HEK293 (cell line): Measurements from ENCODE around the gene CDKAL1.
A peak's percentile ranks its signal among the peaks of the same experiment; 100 is the strongest.

ENCODE experiments used
- CTCF ChIA-PET: fragments of 350-600 bp; formaldehyde crosslinking; extraction: SDS; loops from one replicate; lab custom pipeline; 2021; ENCODE audit warnings: antibody characterized with exemption; lab: Yijun Ruan, JAX
- POLR2A ChIA-PET: fragments of 300-600 bp; formaldehyde crosslinking; extraction: SDS; loops from one replicate; lab custom pipeline; 2020; ENCODE audit warnings: antibody characterized with exemption, inconsistent platforms; lab: Yijun Ruan, JAX
- H3K27ac ChIP-seq: fragments of 200-500 bp; sonication (Bioruptor generic); 2 replicates; pipeline ENCODE4 v1.5.1; 2014; ENCODE audit warnings: low read depth, low read length, control low read depth, inconsistent platforms; ENCODE audit errors: extremely low read depth
- H3K36me3 ChIP-seq, 2 experiments: fragments of 200-500 bp in 1 of 2; sonication (Bioruptor generic) in 1 of 2; 1 replicate in 1 of 2; 2 replicates in 1 of 2; pipeline ENCODE4 v1.5.1; 2014 to 2017; ENCODE audit warnings: inconsistent platforms in 2 of 2, low read length in 2 of 2; ENCODE audit not compliant: control insufficient read depth in 2 of 2, insufficient read depth in 1 of 2
- H3K4me1 ChIP-seq: fragments of 200-500 bp; sonication (Bioruptor generic); 2 replicates; pipeline ENCODE4 v1.5.1; 2014; ENCODE audit warnings: mild to moderate bottlenecking, low read length, inconsistent platforms; ENCODE audit not compliant: control insufficient read depth, insufficient read depth
- H3K4me3 ChIP-seq: 2 replicates; pipeline ENCODE4 v1.5.1; 2011; ENCODE audit warnings: low read depth, mild to moderate bottlenecking, control low read depth, low read length, moderate library complexity
- H3K9me3 ChIP-seq: fragments of 200-500 bp; sonication (Bioruptor generic); 2 replicates; pipeline ENCODE4 v1.5.1; 2014; ENCODE audit warnings: low read depth, low read length, inconsistent platforms; ENCODE audit not compliant: control insufficient read depth, insufficient read depth
- GLI4 ChIP-seq: fragments of 450-650 bp; formaldehyde crosslinking; IDR thresholded peaks from 2 replicates; pipeline ENCODE4 v1.5.1; 2016; ENCODE audit warnings: missing biosample characterization, missing genetic modification characterization
- HOXA7 ChIP-seq: sonication (generic); formaldehyde crosslinking; IDR thresholded peaks from 2 replicates; pipeline ENCODE4 v1.8.1; 2022; ENCODE audit warnings: missing genetic modification reagents, borderline replicate concordance
- MEIS1 ChIP-seq: sonication (generic); formaldehyde crosslinking; IDR thresholded peaks from 2 replicates; pipeline ENCODE4 v1.8.1; 2022; ENCODE audit warnings: missing genetic modification reagents, mild to moderate bottlenecking, borderline replicate concordance
- ZBTB1 ChIP-seq: fragments of 450-650 bp; formaldehyde crosslinking; IDR thresholded peaks from 2 replicates; pipeline ENCODE4 v1.5.1; 2016; ENCODE audit warnings: missing biosample characterization, missing genetic modification characterization
- ZNF121 ChIP-seq: fragments of 450-650 bp; formaldehyde crosslinking; IDR thresholded peaks from 2 replicates; pipeline ENCODE4 v1.5.1; 2016; ENCODE audit warnings: missing biosample characterization, missing genetic modification characterization
- ZNF184 ChIP-seq: fragments of 450-650 bp; IDR thresholded peaks from 2 replicates; pipeline ENCODE4 v1.5.1; 2018; ENCODE audit warnings: missing biosample characterization, mild to moderate bottlenecking, missing genetic modification characterization
- ZNF2 ChIP-seq: fragments of 450-650 bp; formaldehyde crosslinking; IDR thresholded peaks from 2 replicates; pipeline ENCODE4 v1.5.1; 2016; ENCODE audit warnings: missing biosample characterization, missing genetic modification characterization
- ZNF214 ChIP-seq: fragments of 450-650 bp; formaldehyde crosslinking; IDR thresholded peaks from 2 replicates; pipeline ENCODE4 v1.5.1; 2017; ENCODE audit warnings: missing biosample characterization, mild to moderate bottlenecking, missing genetic modification characterization, borderline replicate concordance
- ZNF23 ChIP-seq: fragments of 450-650 bp; formaldehyde crosslinking; IDR thresholded peaks from 2 replicates; pipeline ENCODE4 v1.5.1; 2016; ENCODE audit warnings: missing biosample characterization, missing genetic modification characterization, borderline replicate concordance
- ZNF571 ChIP-seq: fragments of 450-650 bp; formaldehyde crosslinking; IDR thresholded peaks from 2 replicates; pipeline ENCODE4 v1.5.0; 2017; ENCODE audit warnings: missing biosample characterization, missing genetic modification characterization
- ZNF660 ChIP-seq: fragments of 450-650 bp; IDR thresholded peaks from 2 replicates; pipeline ENCODE4 v1.5.1; 2018; ENCODE audit warnings: missing biosample characterization, mild to moderate bottlenecking, missing genetic modification characterization
- TF ChIP-seq, protein P1 (sequence below): fragments of 450-650 bp; formaldehyde crosslinking; IDR thresholded peaks from 2 replicates; pipeline ENCODE4 v1.5.1; 2017; ENCODE audit warnings: missing biosample characterization, missing genetic modification characterization
- TF ChIP-seq, protein P2 (sequence below): fragments of 450-650 bp; formaldehyde crosslinking; IDR thresholded peaks from 2 replicates; pipeline ENCODE4 v1.5.1; 2016; ENCODE audit warnings: missing biosample characterization, missing genetic modification characterization
- TF ChIP-seq, protein P3 (sequence below): fragments of 450-650 bp; formaldehyde crosslinking; IDR thresholded peaks from 2 replicates; pipeline ENCODE4 v1.5.1; 2017; ENCODE audit warnings: missing biosample characterization, missing genetic modification characterization
- TF ChIP-seq, protein P4 (sequence below): fragments of 450-650 bp; formaldehyde crosslinking; conservative IDR thresholded peaks from 2 replicates; pipeline ENCODE4 v1.5.1; 2016; ENCODE audit warnings: low read depth, missing biosample characterization, missing genetic modification characterization

Gene CDKAL1

DNA sequence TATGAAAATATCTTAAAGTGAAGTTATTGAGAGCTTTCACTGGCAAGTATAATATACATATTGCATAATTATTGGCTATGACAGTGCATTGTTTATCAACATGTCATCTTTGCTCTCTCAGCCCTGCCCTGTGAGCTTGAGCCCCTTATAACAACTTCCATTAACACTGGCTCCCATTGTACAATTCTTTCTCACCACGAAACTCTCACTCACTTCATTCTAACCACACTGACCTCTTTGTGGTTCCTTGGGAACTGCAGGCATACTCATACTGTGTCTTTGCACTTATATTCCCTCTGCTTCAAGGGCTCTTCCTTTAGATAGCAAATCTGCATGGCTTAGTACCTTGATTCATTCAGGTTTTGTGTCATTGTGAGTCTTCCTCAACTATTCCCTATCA lies 411.8 kb downstream of the CDKAL1 start (continued):
- TF ChIP-seq, protein P1, sequence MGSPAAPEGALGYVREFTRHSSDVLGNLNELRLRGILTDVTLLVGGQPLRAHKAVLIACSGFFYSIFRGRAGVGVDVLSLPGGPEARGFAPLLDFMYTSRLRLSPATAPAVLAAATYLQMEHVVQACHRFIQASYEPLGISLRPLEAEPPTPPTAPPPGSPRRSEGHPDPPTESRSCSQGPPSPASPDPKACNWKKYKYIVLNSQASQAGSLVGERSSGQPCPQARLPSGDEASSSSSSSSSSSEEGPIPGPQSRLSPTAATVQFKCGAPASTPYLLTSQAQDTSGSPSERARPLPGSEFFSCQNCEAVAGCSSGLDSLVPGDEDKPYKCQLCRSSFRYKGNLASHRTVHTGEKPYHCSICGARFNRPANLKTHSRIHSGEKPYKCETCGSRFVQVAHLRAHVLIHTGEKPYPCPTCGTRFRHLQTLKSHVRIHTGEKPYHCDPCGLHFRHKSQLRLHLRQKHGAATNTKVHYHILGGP, result no peak
- no peak for TF ChIP-seq ZNF2
- no peak for TF ChIP-seq HOXA7 (CRISPR knock-in tag)
- TF ChIP-seq, protein P2, sequence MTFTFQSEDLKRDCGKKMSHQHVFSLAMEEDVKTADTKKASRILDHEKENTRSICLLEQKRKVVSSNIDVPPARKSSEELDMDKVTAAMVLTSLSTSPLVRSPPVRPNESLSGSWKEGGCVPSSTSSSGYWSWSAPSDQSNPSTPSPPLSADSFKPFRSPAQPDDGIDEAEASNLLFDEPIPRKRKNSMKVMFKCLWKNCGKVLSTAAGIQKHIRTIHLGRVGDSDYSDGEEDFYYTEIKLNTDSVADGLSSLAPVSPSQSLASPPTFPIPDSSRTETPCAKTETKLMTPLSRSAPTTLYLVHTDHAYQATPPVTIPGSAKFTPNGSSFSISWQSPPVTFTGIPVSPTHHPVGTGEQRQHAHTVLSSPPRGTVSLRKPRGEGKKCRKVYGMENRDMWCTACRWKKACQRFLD, result no peak
- no peak for TF ChIP-seq ZNF660 (tag by site-specific recombination)
- TF ChIP-seq GLI4, result no peak

DNA sequence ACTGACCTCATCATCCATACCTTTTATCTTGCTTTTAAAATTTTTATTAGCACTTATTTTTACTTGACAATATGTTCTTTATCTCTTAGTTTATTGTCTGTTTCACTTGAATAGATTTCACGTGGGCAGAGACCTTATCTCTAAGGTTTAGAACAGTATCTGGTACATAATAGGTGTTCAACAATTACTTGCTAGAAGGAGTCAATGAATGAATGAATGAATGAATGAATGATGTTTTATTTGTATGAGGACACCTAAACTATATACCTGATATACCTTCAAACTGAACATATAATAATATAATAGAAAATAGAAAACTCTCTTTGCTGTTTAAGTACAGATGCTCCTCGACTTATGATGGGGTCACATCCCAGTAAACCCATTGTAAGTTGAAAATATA lies 412.6 kb downstream of the CDKAL1 start:
- H3K4me1 ChIP-seq, result peaks cover 4% of the 10 kb centered on the region
- no peak for TF ChIP-seq HOXA7 (CRISPR knock-in tag)
- TF ChIP-seq ZNF571, result no peak
- no peak for TF ChIP-seq ZNF23
- TF ChIP-seq, all 188 proteins: peak for 0
- Histone ChIP-seq H3K9me3 (no peaks in the 10 kb centered on the region), H3K36me3 (no peaks in the 10 kb centered on the region), H3K4me3 (no peak overlapping the region), H3K27ac (no peak overlapping the region)
- ChIA-PET CTCF (interaction anchor here (0.7 kb wide), 1 partner anchor 23 kb away, joined by 4 read pairs; no protein-coding TSS in a partner anchor), POLR2A (no interaction called here)

DNA sequence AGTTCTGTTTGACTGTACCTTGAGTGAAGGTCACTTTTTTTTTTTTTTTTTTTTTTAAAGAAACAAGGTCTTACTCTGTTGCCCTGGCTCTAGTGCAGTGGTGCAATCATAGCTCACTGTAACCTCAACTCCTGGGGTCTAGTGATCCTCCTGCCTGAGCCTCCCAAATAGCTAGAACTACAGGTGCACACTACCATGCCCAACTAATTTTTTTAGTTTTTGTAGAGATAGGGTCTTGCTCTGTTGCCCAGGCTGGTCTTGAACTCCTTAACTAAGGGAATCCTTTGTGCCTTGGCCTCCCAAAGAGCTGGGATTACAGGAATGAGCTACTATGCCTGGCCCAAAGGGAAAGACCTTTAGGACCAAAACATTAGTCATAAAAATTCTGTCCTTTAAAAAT lies 413.7 kb downstream of the CDKAL1 start:
- Histone ChIP-seq H3K36me3 (no peaks in the 10 kb centered on the region), H3K9me3 (no peaks in the 10 kb centered on the region), H3K27ac (no peak overlapping the region)
- POLR2A ChIA-PET, result no interaction called here
- no peak for TF ChIP-seq ZNF214
- no peak for TF ChIP-seq ZBTB1 (tag by site-specific recombination)
- TF ChIP-seq, protein P3, sequence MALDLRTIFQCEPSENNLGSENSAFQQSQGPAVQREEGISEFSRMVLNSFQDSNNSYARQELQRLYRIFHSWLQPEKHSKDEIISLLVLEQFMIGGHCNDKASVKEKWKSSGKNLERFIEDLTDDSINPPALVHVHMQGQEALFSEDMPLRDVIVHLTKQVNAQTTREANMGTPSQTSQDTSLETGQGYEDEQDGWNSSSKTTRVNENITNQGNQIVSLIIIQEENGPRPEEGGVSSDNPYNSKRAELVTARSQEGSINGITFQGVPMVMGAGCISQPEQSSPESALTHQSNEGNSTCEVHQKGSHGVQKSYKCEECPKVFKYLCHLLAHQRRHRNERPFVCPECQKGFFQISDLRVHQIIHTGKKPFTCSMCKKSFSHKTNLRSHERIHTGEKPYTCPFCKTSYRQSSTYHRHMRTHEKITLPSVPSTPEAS, result no peak
- TF ChIP-seq MEIS1 (CRISPR knock-in tag), result no peak
- TF ChIP-seq, protein P4, sequence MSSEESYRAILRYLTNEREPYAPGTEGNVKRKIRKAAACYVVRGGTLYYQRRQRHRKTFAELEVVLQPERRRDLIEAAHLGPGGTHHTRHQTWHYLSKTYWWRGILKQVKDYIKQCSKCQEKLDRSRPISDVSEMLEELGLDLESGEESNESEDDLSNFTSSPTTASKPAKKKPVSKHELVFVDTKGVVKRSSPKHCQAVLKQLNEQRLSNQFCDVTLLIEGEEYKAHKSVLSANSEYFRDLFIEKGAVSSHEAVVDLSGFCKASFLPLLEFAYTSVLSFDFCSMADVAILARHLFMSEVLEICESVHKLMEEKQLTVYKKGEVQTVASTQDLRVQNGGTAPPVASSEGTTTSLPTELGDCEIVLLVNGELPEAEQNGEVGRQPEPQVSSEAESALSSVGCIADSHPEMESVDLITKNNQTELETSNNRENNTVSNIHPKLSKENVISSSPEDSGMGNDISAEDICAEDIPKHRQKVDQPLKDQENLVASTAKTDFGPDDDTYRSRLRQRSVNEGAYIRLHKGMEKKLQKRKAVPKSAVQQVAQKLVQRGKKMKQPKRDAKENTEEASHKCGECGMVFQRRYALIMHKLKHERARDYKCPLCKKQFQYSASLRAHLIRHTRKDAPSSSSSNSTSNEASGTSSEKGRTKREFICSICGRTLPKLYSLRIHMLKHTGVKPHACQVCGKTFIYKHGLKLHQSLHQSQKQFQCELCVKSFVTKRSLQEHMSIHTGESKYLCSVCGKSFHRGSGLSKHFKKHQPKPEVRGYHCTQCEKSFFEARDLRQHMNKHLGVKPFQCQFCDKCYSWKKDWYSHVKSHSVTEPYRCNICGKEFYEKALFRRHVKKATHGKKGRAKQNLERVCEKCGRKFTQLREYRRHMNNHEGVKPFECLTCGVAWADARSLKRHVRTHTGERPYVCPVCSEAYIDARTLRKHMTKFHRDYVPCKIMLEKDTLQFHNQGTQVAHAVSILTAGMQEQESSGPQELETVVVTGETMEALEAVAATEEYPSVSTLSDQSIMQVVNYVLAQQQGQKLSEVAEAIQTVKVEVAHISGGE (tag by site-specific recombination), result no peak
- no peak for TF ChIP-seq ZNF184 (tag by site-specific recombination)
- peak; percentile 66 for TF ChIP-seq ZNF121 (tag by site-specific recombination)
- TF ChIP-seq, all 188 proteins: peak for 1
- Histone ChIP-seq H3K4me1 (peaks cover 4% of the 10 kb centered on the region), H3K4me3 (no peak overlapping the region)
- CTCF ChIA-PET, result no interaction called here
